K562 (cell line): ENCODE results near the gene IFI6. TPM values are rescaled to one million over a fixed set of nuclear protein-coding genes. Genes with fewer than 3 reads are reported as not detected.

Source experiments
- EP400 ChIP-seq: fragments of 450-650 bp; IDR thresholded peaks from 2 replicates; pipeline ENCODE4 v1.6.1; 2017; ENCODE audit warnings: antibody characterized with exemption, mild to moderate bottlenecking, moderate library complexity
- NR3C1 ChIP-seq: sonication (generic); formaldehyde crosslinking; IDR thresholded peaks from 2 replicates; pipeline ENCODE4 v1.8.1; 2022; ENCODE audit warnings: missing genetic modification reagents
- SRSF3 ChIP-seq: fragments of 200-400 bp; formaldehyde crosslinking; IDR thresholded peaks from 2 replicates; pipeline ENCODE4 v1.6.1; 2016; ENCODE audit warnings: mild to moderate bottlenecking, low read length, moderate library complexity; ENCODE audit not compliant: insufficient read depth
- TCF7L2 ChIP-seq: fragments of 150-350 bp; IDR thresholded peaks from 2 replicates; pipeline ENCODE4 v1.6.1; 2016; ENCODE audit warnings: low read depth, mild to moderate bottlenecking, low read length, moderate library complexity
- TSC22D4 ChIP-seq: fragments of 450-650 bp; IDR thresholded peaks from 2 replicates; pipeline ENCODE4 v1.6.1; 2016; ENCODE audit warnings: missing genetic modification characterization, missing biosample characterization, control low read depth
- ZNF830 ChIP-seq: fragments of 250-450 bp; sonication (Bioruptor Pico); IDR thresholded peaks from 2 replicates; pipeline ENCODE4 v1.5.0; 2021; ENCODE audit warnings: mild to moderate bottlenecking
- polyA plus RNA-seq, 8 experiments: library from polyadenylated mRNA; depleted of rRNA in 4 of 8; stranded (reverse) in 5 of 8; unstranded in 3 of 8; fragments of >200 nt; fragmentation: Nextera tagmentation in 2 of 8; fragmentation: Illumina TruSeq in 1 of 8; extraction: Ambion mirVana in 2 of 8; extraction: Trizol in 1 of 8; gene quantifications; 2 replicates each; pipeline versions ENCODE4 v1.2.1 to v1.2.3, GENCODE V29; 2011 to 2014; ENCODE audit warnings: inconsistent platforms in 1 of 8, missing spikeins in 1 of 8
- total RNA-seq, 7 experiments: library from RNA; depleted of rRNA in 6 of 7; stranded (reverse); fragments of >200 nt in 6 of 7; fragmentation: Illumina TruSeq in 2 of 7; extraction: Trizol in 2 of 7; gene quantifications; 2 replicates each; pipeline versions ENCODE4 v1.2.1 to v1.2.3, GENCODE V29; 2011 to 2021; ENCODE audit warnings: low replicate concordance in 1 of 7
- TF ChIP-seq, protein P1 (sequence below): fragments of 450-650 bp; IDR thresholded peaks from 2 replicates; pipeline ENCODE4 v1.6.1; 2016; ENCODE audit warnings: mild to moderate bottlenecking, moderate library complexity
- TF ChIP-seq, protein P2 (sequence below), 2 experiments: IDR thresholded peaks in 1 of 2; conservative IDR thresholded peaks in 1 of 2; 2 replicates each; pipeline ENCODE4 v1.6.1; 2016; ENCODE audit warnings: low read depth in 2 of 2, mild to moderate bottlenecking in 1 of 2, missing compliant biosample characterization in 1 of 2, missing genetic modification characterization in 1 of 2, moderate library complexity in 1 of 2

The IFI6 gene
- total and polyA plus RNA-seq, 9 of the 15 experiments (the other 6 are each of a cell fraction or from before 2014, with no cell fraction given): 0.17 to 4.5 (median 2.2) TPM

DNA sequence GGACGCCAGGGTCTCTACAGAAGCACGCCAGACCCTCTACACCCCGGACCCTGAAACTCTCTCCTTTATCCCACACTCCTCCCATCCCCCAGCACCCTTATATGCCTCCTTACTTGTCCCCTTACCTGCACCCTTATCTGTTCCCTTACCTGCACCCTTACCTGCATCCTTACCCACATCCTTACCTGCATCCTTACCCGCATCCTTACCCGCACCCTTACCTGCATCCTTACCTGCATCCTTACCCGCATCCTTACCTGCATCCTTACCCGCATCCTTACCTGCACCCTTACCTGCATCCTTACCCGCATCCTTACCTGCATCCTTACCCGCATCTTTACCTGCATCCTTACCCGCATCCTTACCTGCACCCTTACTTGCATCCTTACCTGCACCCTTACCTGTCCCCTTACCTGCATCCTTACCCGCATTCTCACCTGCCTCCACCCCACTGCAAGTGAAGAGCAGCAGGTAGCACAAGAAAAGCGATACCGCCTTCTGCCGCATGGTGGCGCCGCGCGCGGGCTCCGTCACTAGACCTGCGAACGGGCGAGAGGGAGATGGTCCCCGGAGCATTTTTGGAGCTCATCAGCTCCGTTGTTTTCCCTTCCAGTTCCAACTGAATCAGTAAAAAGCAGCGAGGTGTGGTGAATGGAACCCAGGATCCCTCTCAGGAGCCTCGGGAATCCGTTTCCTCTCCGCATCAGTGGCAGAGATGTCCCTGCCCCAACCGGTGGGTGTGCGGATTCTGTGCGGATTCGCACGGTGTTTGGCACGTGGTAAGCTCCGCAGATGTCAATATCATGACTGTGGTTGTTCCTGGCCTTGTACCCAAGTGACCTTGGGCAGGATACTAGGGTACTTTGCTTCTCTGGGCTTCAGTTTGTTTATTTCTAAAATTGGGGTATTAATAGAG lies 2.9 kb downstream of the IFI6 start (continued):
- TF ChIP-seq, protein P1, sequence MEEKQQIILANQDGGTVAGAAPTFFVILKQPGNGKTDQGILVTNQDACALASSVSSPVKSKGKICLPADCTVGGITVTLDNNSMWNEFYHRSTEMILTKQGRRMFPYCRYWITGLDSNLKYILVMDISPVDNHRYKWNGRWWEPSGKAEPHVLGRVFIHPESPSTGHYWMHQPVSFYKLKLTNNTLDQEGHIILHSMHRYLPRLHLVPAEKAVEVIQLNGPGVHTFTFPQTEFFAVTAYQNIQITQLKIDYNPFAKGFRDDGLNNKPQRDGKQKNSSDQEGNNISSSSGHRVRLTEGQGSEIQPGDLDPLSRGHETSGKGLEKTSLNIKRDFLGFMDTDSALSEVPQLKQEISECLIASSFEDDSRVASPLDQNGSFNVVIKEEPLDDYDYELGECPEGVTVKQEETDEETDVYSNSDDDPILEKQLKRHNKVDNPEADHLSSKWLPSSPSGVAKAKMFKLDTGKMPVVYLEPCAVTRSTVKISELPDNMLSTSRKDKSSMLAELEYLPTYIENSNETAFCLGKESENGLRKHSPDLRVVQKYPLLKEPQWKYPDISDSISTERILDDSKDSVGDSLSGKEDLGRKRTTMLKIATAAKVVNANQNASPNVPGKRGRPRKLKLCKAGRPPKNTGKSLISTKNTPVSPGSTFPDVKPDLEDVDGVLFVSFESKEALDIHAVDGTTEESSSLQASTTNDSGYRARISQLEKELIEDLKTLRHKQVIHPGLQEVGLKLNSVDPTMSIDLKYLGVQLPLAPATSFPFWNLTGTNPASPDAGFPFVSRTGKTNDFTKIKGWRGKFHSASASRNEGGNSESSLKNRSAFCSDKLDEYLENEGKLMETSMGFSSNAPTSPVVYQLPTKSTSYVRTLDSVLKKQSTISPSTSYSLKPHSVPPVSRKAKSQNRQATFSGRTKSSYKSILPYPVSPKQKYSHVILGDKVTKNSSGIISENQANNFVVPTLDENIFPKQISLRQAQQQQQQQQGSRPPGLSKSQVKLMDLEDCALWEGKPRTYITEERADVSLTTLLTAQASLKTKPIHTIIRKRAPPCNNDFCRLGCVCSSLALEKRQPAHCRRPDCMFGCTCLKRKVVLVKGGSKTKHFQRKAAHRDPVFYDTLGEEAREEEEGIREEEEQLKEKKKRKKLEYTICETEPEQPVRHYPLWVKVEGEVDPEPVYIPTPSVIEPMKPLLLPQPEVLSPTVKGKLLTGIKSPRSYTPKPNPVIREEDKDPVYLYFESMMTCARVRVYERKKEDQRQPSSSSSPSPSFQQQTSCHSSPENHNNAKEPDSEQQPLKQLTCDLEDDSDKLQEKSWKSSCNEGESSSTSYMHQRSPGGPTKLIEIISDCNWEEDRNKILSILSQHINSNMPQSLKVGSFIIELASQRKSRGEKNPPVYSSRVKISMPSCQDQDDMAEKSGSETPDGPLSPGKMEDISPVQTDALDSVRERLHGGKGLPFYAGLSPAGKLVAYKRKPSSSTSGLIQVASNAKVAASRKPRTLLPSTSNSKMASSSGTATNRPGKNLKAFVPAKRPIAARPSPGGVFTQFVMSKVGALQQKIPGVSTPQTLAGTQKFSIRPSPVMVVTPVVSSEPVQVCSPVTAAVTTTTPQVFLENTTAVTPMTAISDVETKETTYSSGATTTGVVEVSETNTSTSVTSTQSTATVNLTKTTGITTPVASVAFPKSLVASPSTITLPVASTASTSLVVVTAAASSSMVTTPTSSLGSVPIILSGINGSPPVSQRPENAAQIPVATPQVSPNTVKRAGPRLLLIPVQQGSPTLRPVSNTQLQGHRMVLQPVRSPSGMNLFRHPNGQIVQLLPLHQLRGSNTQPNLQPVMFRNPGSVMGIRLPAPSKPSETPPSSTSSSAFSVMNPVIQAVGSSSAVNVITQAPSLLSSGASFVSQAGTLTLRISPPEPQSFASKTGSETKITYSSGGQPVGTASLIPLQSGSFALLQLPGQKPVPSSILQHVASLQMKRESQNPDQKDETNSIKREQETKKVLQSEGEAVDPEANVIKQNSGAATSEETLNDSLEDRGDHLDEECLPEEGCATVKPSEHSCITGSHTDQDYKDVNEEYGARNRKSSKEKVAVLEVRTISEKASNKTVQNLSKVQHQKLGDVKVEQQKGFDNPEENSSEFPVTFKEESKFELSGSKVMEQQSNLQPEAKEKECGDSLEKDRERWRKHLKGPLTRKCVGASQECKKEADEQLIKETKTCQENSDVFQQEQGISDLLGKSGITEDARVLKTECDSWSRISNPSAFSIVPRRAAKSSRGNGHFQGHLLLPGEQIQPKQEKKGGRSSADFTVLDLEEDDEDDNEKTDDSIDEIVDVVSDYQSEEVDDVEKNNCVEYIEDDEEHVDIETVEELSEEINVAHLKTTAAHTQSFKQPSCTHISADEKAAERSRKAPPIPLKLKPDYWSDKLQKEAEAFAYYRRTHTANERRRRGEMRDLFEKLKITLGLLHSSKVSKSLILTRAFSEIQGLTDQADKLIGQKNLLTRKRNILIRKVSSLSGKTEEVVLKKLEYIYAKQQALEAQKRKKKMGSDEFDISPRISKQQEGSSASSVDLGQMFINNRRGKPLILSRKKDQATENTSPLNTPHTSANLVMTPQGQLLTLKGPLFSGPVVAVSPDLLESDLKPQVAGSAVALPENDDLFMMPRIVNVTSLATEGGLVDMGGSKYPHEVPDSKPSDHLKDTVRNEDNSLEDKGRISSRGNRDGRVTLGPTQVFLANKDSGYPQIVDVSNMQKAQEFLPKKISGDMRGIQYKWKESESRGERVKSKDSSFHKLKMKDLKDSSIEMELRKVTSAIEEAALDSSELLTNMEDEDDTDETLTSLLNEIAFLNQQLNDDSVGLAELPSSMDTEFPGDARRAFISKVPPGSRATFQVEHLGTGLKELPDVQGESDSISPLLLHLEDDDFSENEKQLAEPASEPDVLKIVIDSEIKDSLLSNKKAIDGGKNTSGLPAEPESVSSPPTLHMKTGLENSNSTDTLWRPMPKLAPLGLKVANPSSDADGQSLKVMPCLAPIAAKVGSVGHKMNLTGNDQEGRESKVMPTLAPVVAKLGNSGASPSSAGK: peak; percentile 94
- TF ChIP-seq SRSF3 (no peak), EP400 (peak; percentile 33; the same call in 1 of the 2 replicates), NR3C1 (CRISPR knock-in tag) (peak; percentile 36; the same call in 1 of the 2 replicates), TCF7L2 (no peak), TSC22D4 (tag) (no peak), ZNF830 (CRISPR knock-in tag) (no peak)
- TF ChIP-seq, protein P2, sequence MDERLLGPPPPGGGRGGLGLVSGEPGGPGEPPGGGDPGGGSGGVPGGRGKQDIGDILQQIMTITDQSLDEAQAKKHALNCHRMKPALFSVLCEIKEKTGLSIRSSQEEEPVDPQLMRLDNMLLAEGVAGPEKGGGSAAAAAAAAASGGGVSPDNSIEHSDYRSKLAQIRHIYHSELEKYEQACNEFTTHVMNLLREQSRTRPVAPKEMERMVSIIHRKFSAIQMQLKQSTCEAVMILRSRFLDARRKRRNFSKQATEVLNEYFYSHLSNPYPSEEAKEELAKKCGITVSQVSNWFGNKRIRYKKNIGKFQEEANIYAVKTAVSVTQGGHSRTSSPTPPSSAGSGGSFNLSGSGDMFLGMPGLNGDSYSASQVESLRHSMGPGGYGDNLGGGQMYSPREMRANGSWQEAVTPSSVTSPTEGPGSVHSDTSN (CRISPR knock-in tag; IDR thresholded peaks at IDR 0.05; ENCODE audit: low read depth): no peak
- TF ChIP-seq, protein P2 (tag; conservative IDR thresholded peaks at IDR 0.05; ENCODE audit: low read depth): no peak
